ENCODE measurements around the gene R3HDM1.

DNA sequence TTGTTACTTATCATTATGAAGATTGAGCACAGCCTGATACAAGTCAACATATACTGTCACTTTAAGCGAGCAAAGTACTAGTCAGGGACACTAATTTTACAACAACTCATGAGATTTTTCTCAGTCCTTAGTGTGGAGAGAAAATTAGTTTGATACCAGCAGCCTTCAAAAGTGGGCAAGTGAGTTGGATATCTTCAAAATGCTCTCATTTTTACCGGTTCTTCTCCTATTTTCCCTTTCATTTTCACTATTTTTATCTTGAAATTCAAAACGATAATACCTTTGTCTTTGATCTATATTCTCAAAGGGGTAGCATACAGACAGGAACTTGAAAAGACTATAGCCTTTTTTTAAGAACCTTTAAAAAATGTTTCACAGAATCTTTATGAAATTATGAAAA, 158.4 kb downstream of the R3HDM1 start:
- TF ChIP-seq EZH2phosphoT487 (conservative IDR thresholded peaks at IDR 0.05; ENCODE audit: low read length), result no peak
- no peak for TF ChIP-seq CTCF (IDR thresholded peaks at IDR 0.05; ENCODE audit: insufficient read depth, low read length, poor library complexity, severe bottlenecking)
